ENCODE results near the gene CCDC60.
"Not testable (repeated sequence)": the region's sequence is repeated elsewhere in the genome, so short reads cannot be mapped to it uniquely, and the experiment has no call there.

The CCDC60 gene

DNA sequence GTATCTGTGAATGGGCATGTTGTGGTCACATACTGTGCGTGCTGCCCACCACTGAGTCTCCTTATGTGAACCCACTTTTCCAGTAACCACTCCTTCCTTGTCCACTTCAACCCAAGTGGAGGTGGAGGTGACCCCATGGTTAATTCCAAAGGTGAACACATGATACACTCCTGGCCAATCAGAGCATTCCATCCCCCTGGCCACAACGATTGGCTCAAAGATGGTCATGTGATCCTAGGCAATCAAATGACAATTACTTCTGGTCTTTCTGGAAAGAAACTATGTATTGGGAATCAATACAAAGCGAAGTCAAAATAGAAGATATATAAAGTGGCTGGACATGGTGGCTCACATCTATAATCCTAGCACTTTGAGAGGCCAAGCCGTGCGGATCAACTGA lies 20.2 kb upstream of the CCDC60 start:
- Mint-ChIP-seq H3K4me3 (no peak overlapping the region), H3K27ac (no peak overlapping the region), H3K36me3 (no peaks in the 10 kb centered on the region), H3K27me3 (no peaks in the 10 kb centered on the region), H3K9me3 (peaks cover 0 to 5% of the 10 kb centered on the region in 2 donors), H3K4me1 (peaks cover 0 to 10% of the 10 kb centered on the region in 2 donors)
- ATAC-seq (replicated peaks) (no peak), DNase-seq (no peak)

DNA sequence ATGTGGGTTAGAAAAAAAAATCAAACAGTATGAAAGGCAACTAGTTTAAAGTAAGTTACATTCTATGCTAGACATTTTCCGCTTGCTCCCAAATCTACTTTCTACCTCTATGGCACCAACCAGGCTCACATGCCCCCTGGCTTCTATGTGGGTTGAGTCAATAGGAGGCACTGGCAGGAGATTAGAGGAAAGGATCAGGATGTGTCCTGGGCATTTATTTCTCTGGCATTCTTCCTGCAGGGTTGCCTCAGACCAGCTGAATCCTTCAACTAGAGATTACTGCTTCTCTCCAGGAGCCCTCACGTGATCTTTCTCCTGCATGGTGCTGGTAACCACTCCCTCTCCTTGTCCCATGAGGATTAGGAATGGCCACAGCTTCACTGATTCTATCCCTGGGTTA lies 14.9 kb upstream of the CCDC60 start:
- peaks cover 0 to 7% of the 10 kb centered on the region in 2 donors for H3K9me3 Mint-ChIP-seq
- H3K27me3 Mint-ChIP-seq: peaks cover 4 to 8% of the 10 kb centered on the region in 2 donors
- no peaks in the 10 kb centered on the region for H3K36me3 Mint-ChIP-seq
- no peak overlapping the region for H3K4me3 Mint-ChIP-seq
- H3K27ac Mint-ChIP-seq: no peak overlapping the region
- no peak for DNase-seq
- peaks cover 0 to 10% of the 10 kb centered on the region in 2 donors for H3K4me1 Mint-ChIP-seq
- ATAC-seq (replicated peaks): no peak

DNA sequence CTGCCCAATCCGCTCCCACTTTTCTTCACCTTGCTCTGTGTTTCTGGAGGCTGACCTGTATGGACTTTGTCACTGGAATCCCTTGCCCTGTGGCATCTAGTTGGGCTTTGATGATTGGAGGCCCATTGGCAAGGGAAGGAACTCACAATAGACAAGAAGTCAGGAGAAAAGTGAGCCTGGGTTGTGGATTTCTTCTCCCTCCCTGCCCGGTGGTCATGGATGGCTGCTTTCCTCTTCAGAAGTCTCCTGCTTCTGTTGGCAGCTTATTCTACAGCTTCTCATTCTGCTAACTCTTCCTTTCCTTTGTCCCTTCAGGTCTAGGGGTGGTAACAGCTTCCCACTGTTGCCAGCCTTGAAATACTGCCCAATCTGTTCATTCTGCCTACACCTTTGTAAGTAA lies 13.9 kb upstream of the CCDC60 start:
- Mint-ChIP-seq H3K36me3 (no peaks in the 10 kb centered on the region), H3K27me3 (peaks cover 4 to 8% of the 10 kb centered on the region in 2 donors), H3K4me3 (no peak overlapping the region), H3K9me3 (peaks cover 0 to 4% of the 10 kb centered on the region in 2 donors), H3K4me1 (peaks cover 0 to 10% of the 10 kb centered on the region in 2 donors), H3K27ac (no peak overlapping the region)
- no peak for DNase-seq
- no peak for ATAC-seq (replicated peaks)

DNA sequence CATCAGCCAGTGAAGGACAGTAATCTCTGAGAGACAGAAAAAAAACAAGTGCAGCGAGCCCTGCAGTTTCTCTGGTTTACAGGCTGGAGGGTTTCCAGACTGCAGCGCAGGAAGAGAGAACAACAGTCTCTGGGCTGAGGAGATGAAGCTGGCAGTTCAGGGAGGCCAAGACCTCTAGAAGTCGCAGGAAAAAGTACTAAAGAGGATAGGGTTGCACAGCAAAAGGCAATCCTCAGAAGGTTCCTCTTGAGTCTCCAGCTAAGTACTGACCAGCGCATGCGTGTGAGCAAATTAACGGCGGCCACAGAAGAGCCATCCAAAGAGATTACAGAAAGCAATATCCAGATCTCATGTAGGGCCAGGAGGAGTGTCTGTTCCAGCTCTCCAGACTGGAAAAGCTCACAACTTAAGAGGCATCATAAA lies 12.2 kb upstream of the CCDC60 start:
- Mint-ChIP-seq H3K9me3 (peaks cover 0 to 4% of the 10 kb centered on the region in 2 donors), H3K27me3 (peaks cover 4 to 8% of the 10 kb centered on the region in 2 donors), H3K4me3 (no peak overlapping the region), H3K27ac (no peak overlapping the region), H3K36me3 (no peaks in the 10 kb centered on the region), H3K4me1 (peaks cover 0 to 10% of the 10 kb centered on the region in 2 donors)
- DNase-seq (no peak), ATAC-seq (replicated peaks) (no peak)

DNA sequence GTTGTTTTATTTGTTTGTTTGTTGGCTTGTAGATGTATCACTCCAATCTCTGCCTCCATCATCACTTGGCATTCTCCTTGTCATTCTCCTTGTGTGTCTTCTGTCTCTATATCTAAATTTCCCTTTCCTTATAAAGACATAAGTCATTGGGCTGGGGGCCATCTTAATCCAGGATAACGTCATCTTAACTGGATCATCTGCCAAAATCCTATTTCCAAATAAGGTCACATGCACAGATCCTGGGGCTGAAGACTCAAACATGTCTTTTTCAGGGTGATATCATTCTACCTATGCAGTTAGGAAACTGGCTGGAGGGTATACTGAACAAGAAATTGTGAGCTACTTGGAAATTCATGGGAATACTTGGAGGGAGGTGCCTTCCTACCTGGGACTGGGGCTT lies 8.7 kb upstream of the CCDC60 start:
- Mint-ChIP-seq H3K27ac (no peak overlapping the region), H3K27me3 (peaks cover 6 to 15% of the 10 kb centered on the region in 2 donors), H3K4me1 (no peaks in the 10 kb centered on the region), H3K36me3 (no peaks in the 10 kb centered on the region), H3K9me3 (peaks cover 5 to 6% of the 10 kb centered on the region in 2 donors), H3K4me3 (no peak overlapping the region)
- DNase-seq (no peak), ATAC-seq (replicated peaks) (no peak)

DNA sequence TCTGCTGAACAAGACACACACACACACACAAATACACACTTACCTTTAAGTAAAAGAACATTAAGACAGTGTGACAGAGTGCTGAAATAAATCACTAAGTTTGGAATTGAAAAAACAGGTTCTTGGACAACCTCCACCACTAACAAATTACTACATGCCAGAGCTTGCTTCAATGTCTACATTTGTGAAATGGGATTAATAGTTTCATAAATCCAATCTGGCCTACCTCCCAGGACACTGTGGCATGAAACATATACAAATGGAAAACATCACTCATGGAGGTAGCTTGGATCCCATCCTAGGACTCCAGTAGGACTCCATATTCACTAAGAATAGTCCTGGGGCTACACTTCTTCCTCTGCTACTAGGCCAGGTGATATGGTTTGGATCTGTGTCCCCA lies 8.2 kb upstream of the CCDC60 start:
- Mint-ChIP-seq H3K9me3 (peaks cover 5 to 7% of the 10 kb centered on the region in 2 donors), H3K36me3 (no peaks in the 10 kb centered on the region), H3K4me3 (no peak overlapping the region), H3K27me3 (peaks cover 6 to 12% of the 10 kb centered on the region in 2 donors), H3K27ac (no peak overlapping the region), H3K4me1 (no peaks in the 10 kb centered on the region)
- ATAC-seq (replicated peaks): no peak
- no peak for DNase-seq

DNA sequence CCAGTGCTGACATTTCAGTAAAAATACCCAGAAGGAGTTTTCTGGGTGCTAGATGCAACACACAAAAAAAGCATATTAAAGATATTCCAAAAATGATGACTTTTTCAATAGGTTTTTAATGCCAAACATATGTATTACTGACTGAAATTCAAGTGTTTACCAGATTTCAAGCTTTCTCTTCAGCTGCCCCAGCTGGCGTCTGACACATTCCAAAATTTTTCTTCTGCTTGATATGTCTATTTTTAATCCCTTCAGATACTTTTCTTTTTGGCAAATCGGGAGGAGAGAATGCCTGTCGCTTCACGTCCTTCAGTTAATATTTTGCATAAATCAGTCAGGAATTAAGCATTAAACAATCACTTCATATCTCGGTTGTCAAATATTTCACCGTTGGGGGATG lies 7.1 kb upstream of the CCDC60 start:
- ATAC-seq (replicated peaks): no peak
- no peak for DNase-seq
- Mint-ChIP-seq H3K4me3 (no peak overlapping the region), H3K27me3 (peaks cover 7 to 14% of the 10 kb centered on the region in 2 donors), H3K36me3 (no peaks in the 10 kb centered on the region), H3K4me1 (no peaks in the 10 kb centered on the region), H3K9me3 (peaks cover 6 to 7% of the 10 kb centered on the region in 2 donors), H3K27ac (no peak overlapping the region)

DNA sequence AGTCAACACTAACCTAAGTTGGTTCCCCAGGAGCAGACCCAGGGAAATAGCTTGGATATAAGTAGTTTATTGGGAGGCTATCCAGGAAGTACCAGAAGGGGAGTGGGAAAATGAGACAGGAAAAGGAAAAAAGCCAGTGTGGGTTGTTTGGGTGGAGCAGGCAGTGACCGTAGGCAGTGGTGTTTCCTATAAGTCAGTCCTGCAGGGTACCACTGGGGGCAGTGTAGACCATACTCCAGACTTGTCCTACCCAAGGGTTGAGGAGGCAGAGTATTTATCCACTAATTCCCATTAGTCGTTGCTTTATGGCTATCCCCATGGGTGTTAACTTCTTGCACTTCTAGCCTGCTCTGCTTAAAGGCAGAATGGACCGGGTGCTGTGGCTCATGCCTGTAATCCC lies 6.4 kb upstream of the CCDC60 start:
- H3K27me3 Mint-ChIP-seq: peaks cover 9 to 21% of the 10 kb centered on the region in 2 donors
- H3K4me1 Mint-ChIP-seq: no peaks in the 10 kb centered on the region
- no peaks in the 10 kb centered on the region for H3K36me3 Mint-ChIP-seq
- peaks cover 7 to 8% of the 10 kb centered on the region in 2 donors for H3K9me3 Mint-ChIP-seq
- H3K4me3 Mint-ChIP-seq: no peak overlapping the region
- H3K27ac Mint-ChIP-seq: no peak overlapping the region
- no peak for DNase-seq
- ATAC-seq (replicated peaks): peak in 1 of 2 donors; percentile 36

DNA sequence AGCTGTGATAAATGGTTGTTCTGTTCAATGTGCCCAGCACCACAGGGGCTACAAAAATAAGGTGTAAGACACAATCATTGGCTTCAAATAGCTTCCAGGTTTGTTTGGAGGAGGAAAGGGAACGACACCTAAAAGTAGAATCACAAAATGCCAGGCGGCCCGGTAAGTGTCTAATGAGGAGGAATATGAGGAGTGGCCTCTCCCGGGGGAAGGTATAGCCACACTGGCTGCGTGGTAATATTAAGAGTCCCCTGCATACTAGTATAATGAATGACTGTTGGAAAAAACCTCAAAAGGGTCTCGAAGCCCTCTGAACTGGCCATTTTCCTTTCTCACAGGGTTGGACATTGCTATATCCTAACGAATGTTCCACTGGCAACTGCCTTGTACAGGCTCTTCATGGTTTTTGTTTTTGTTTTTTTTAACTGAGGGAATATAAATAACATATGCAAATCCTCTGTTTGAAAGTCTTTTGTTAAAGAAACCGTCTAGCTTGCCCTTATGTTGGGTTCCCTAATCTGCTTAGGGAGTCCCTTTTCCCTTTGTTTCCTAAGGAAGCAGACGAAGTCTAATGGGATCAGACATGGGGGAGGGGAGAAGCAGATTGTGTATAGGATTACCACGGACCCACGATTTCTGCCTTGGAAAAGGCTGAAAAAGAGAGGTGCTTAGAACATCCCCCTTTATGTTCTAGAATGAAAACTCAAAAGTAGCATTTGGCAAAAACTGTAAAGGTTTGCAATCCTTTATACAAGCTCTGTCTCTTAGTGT lies 4.2 kb downstream of the CCDC60 start:
- no peak for ATAC-seq (replicated peaks)
- H3K4me1 Mint-ChIP-seq: no peaks in the 10 kb centered on the region
- H3K36me3 Mint-ChIP-seq: no peaks in the 10 kb centered on the region
- no peak overlapping the region for H3K27ac Mint-ChIP-seq
- H3K27me3 Mint-ChIP-seq: peaks cover 4 to 5% of the 10 kb centered on the region in 2 donors
- peaks cover 0 to 7% of the 10 kb centered on the region in 2 donors for H3K9me3 Mint-ChIP-seq
- no peak for DNase-seq
- no peak overlapping the region for H3K4me3 Mint-ChIP-seq

DNA sequence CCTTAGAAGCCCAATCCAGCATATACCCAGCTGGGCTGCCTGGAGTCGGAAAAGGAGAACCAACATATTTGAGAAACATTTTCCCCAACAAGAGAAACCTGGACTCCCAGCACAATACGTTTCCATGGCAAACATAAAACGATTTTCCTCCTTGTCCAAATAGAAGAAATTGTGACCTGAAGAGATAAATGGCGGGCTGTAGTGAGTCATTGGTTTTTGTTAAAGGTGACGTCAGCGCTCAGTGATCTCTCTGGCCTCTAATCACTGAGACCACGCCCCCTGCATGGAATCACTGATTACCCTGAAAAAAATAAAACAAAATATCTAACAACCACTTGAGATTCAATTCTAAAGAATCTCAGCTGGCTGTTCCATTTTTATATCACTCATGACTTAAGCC lies 6.0 kb downstream of the CCDC60 start:
- DNase-seq: no peak
- peaks cover 0 to 5% of the 10 kb centered on the region in 2 donors for H3K9me3 Mint-ChIP-seq
- no peak overlapping the region for H3K4me3 Mint-ChIP-seq
- peaks cover 0 to 3% of the 10 kb centered on the region in 2 donors for H3K27me3 Mint-ChIP-seq
- H3K4me1 Mint-ChIP-seq: no peaks in the 10 kb centered on the region
- no peaks in the 10 kb centered on the region for H3K36me3 Mint-ChIP-seq
- ATAC-seq (replicated peaks): no peak
- no peak overlapping the region for H3K27ac Mint-ChIP-seq

DNA sequence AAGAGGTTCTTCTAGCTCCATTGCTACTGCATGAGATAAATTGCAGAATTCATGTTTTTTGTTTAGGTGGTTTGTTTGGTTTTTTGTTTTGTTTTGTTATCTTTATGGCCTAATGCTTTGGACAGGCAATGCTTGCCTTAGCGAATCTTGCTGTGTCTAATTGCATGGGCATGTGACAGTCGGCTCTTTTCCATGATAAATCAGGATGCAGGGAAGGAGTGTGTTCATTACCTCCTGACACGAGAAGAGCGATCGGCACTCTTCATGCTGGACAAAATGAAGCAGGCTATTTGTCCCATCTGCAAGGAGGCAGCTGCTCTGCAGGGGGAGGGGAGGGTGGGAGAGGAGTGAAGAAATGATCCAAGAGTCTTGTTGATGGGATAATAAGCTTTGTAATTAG lies 6.5 kb downstream of the CCDC60 start:
- Mint-ChIP-seq H3K4me1 (no peaks in the 10 kb centered on the region), H3K4me3 (no peak overlapping the region), H3K36me3 (no peaks in the 10 kb centered on the region), H3K27ac (no peak overlapping the region), H3K9me3 (peaks cover 0 to 5% of the 10 kb centered on the region in 2 donors), H3K27me3 (no peaks in the 10 kb centered on the region)
- no peak for DNase-seq
- no peak for ATAC-seq (replicated peaks)

DNA sequence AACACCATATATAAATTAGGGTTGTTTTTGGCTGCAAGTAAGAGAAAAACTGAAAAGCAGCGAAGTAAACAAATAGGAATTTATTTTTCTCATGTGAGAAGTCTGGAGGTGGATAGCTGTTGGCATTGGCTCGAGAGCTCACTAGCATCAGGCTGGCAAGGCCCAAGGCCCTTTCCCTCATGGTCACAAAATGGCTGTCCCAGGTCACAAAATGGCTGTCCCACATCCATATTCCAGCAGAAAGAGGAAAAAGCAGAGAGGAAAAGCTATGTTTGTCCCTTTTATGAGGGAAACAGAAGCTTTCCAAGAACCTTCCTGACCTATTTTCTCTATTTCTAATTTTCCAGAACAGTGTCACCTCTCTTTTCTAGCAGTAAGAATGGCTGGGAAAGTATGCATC lies 7.5 kb downstream of the CCDC60 start:
- Mint-ChIP-seq H3K9me3 (peaks cover 0 to 5% of the 10 kb centered on the region in 2 donors), H3K27me3 (no peaks in the 10 kb centered on the region), H3K27ac (no peak overlapping the region), H3K36me3 (no peaks in the 10 kb centered on the region), H3K4me3 (no peak overlapping the region), H3K4me1 (no peaks in the 10 kb centered on the region)
- DNase-seq (no peak), ATAC-seq (replicated peaks) (no peak)

DNA sequence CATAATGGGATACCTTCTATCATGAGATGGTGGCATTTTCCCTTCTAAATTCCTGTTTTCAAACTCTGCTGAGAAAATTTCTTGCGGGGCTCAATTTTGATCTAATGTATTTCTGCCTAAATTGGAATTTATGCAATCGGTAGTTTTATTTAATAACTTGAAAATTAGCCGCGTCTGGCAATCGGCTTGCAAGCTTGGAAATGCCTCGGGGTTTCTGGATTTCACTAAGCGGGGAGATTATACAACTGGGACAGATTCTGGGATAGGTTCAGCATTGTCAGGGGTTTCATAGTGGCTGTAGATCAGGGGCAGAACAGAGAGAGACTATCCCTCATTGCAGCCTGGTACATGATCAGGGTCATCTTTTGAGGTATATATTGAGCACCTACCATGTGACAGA lies 8.6 kb downstream of the CCDC60 start:
- H3K4me3 Mint-ChIP-seq: no peak overlapping the region
- H3K27ac Mint-ChIP-seq: no peak overlapping the region
- H3K9me3 Mint-ChIP-seq: peaks cover 0 to 4% of the 10 kb centered on the region in 2 donors
- no peak for ATAC-seq (replicated peaks)
- no peaks in the 10 kb centered on the region for H3K27me3 Mint-ChIP-seq
- H3K4me1 Mint-ChIP-seq: no peaks in the 10 kb centered on the region
- no peak for DNase-seq
- no peaks in the 10 kb centered on the region for H3K36me3 Mint-ChIP-seq

DNA sequence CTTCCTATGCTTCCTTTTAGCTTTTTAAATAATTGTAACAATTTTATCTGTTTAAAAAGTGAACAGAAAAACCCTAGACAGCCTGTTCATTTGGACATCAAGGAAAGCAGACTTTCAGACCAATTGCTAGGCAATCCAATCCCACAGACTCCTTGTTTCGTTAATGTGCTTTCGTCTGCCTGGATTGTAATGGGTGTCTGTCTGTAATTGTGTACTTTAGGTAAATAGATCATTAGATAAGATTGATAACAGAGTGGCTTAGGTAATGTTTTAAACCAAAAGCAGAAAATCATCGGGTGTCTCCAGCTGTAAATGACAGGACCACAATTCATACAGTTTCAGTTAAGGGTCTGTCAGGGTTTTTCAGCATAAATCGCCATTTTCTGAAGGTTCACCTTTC lies 19.6 kb downstream of the CCDC60 start:
- Mint-ChIP-seq H3K27me3 (peaks cover 0 to 12% of the 10 kb centered on the region in 2 donors), H3K4me1 (no peaks in the 10 kb centered on the region), H3K36me3 (no peaks in the 10 kb centered on the region), H3K27ac (no peak overlapping the region), H3K4me3 (no peak overlapping the region), H3K9me3 (peaks cover 16 to 17% of the 10 kb centered on the region in 2 donors)
- DNase-seq: no peak
- no peak for ATAC-seq (replicated peaks)

DNA sequence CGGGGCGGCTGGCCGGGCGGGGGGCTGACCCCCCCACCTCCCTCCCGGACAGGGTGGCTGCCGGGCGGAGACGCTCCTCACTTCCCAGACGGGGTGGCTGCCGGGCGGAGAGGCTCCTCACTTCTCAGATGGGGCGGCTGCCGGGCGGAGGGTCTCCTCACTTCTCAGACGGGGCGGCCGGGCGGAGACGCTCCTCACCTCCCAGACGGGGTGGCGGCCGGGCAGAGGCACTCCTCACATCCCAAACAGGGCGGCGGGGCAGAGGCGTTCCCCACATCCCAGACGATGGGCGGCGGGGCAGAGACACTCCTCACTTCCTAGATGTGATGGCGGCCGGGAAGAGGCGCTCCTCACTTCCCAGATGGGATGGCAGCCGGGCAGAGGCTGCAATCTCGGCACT lies 25.8 kb downstream of the CCDC60 start:
- not testable (repeated sequence) for H3K36me3 Mint-ChIP-seq; DNase-seq; H3K27me3 Mint-ChIP-seq; ATAC-seq (replicated peaks); H3K4me3 Mint-ChIP-seq; H3K9me3 Mint-ChIP-seq; H3K27ac Mint-ChIP-seq; H3K4me1 Mint-ChIP-seq

All from stimulated activated naive B cell treated with anti-CD40 and anti-IgM and Interleukin-4, amounts not matched to agents 10 μg/mL and 1 μg/mL and 100 μg/mL, for 72 hours (primary cell).